Ovary (tissue), 9 donors: ENCODE data around the gene TENT4A. TPM values are rescaled to one million over a fixed set of nuclear protein-coding genes. Genes with fewer than 3 reads are reported as not detected.

Experiments used
- DNase-seq, 5 donors: peaks; one replicate each; pipeline ENCODE4 v3.0.0-alpha.2; 2019 to 2020
- H3K27ac ChIP-seq, 2 donors: fragments of 200-600 bp; one replicate each; pipeline versions ENCODE4 v1.5.1 to v1.8.0; 2019 to 2022
- H3K27me3 ChIP-seq: fragments of 200-600 bp; one replicate; pipeline ENCODE4 v1.8.0; 2022
- H3K36me3 ChIP-seq: fragments of 200-600 bp; sonication (generic); one replicate; pipeline ENCODE4 v1.5.1; 2019
- H3K4me1 ChIP-seq: one replicate; pipeline ENCODE4 v1.8.1; 2013; ENCODE audit warnings: mild to moderate bottlenecking, moderate library complexity; ENCODE audit not compliant: insufficient read depth
- H3K4me3 ChIP-seq: fragments of 200-600 bp; sonication (generic); one replicate; pipeline ENCODE4 v1.5.1; 2017
- H3K9me3 ChIP-seq, 2 donors: fragments of 200-600 bp in 1 of 2; sonication (generic) in 1 of 2; one replicate each; pipeline versions ENCODE4 v1.5.1 to v1.8.1; 2013 to 2019; ENCODE audit warnings: mild to moderate bottlenecking in 1 of 2, moderate library complexity in 1 of 2
- CTCF ChIP-seq, 3 donors: fragments of 450-650 bp in 2 of 3; fragments of 200-600 bp in 1 of 3; IDR thresholded peaks; one replicate each; pipeline versions ENCODE4 v1.5.1 to v1.8.0; 2016 to 2022; ENCODE audit warnings: antibody characterized with exemption in 3 of 3, mild to moderate bottlenecking in 1 of 3
- EP300 ChIP-seq: sonication (generic); formaldehyde crosslinking; IDR thresholded peaks from one replicate; pipeline ENCODE4 v1.6.1; 2017; ENCODE audit warnings: antibody characterized with exemption
- POLR2A ChIP-seq: fragments of 450-650 bp; IDR thresholded peaks from one replicate; pipeline ENCODE4 v1.6.1; 2017; ENCODE audit warnings: antibody characterized with exemption, mild to moderate bottlenecking, moderate library complexity
- WGBS, 3 donors: extraction: QIAGEN DNeasy Blood & Tissue Kit in 1 of 3; methylation state at CpG; one replicate each; pipeline versions ENCODE4 v1.1.5 to v1.1.7; 2013 to 2017; 5-methylcytosine and 5-hydroxymethylcytosine counted together
- intact Hi-C, 4 donors: fragments of 100-400 bp; cut with DNase I; formaldehyde crosslinking; loops; one replicate each; pipeline versions ENCODE4 v1.11.0 to v1.15.1; 2022 to 2023
- polyA plus RNA-seq, 2 donors: library from polyadenylated mRNA; stranded (reverse); fragments of 200-250 nt in 1 of 2; fragments of 350-450 nt in 1 of 2; fragmentation: Illumina TruSeq in 1 of 2; extraction: RNeasy Lipid Tissue Mini Kit (QIAGEN cat#74804) in 1 of 2; gene quantifications; one replicate each; pipeline ENCODE4 v1.2.3, GENCODE V29; 2013 to 2014
- total RNA-seq, 7 donors: library from RNA; depleted of rRNA in 2 of 7; stranded (reverse); fragments of >200 nt in 2 of 7; fragmentation: NEBNext Ultra II Directional in 3 of 7; extraction: Animal tissue kit (Norgen Biotek cat#: 25700) in 3 of 7; gene quantifications; one replicate each; pipeline versions ENCODE4 v1.1.0 to v1.2.4, GENCODE V29; 2016 to 2023
- donor health status: DM: no; HTN: no; CAD: no; lungs with moderate emphysema.
- donor health status: DM: no; HTN: no; CAD: no.
- donor health status: Bipolar disorder and iron deficiency.
- donor health status: DM: yes; HTN: yes; CAD: no.
- donor health status: DM: no; HTN: no; CAD: no.
- donor health status: DM: yes; HTN: yes; CAD: no.

Gene TENT4A
- total and polyA plus RNA-seq, 9 donors: 12.4 to 29.6 (median 22.9) TPM

GRCh38 chr5:6765612-6766525, 52.6 kb downstream of the TENT4A start:
- Histone ChIP-seq H3K4me3 (no peak overlapping the region), H3K9me3 (no peaks in the 10 kb centered on the region), H3K27ac (no peak overlapping the region), H3K36me3 (no peaks in the 10 kb centered on the region), H3K4me1 (peaks cover 1% of the 10 kb centered on the region), H3K27me3 (no peaks in the 10 kb centered on the region)
- intact Hi-C loops: loop anchor here in 2 of 4 donors (5.0 to 10.0 kb wide), 6 partner anchors 51 to 989 kb away; partner anchors contain the start of gene ADCY2 (in 1 of the 2)
- peak; percentile 67 to 85 (median 83) for DNase-seq
- 36 to 39% (median 37%) methylated on average over 22 of the region's 22 CpGs for WGBS, 3 donors
- no peak for TF ChIP-seq POLR2A
- TF ChIP-seq CTCF (IDR thresholded peaks at IDR 0.05): peak; percentile 72 to 80 (median 77)

GRCh38 chr5:6766604-6767093, 53.4 kb downstream of the TENT4A start:
- no peaks in the 10 kb centered on the region for H3K27me3 ChIP-seq
- no peak for TF ChIP-seq POLR2A
- no peak for TF ChIP-seq EP300
- TF ChIP-seq CTCF (IDR thresholded peaks at IDR 0.05): no peak
- H3K27ac ChIP-seq: no peak overlapping the region
- intact Hi-C loops: loop anchor here in 2 of 4 donors (5.0 to 10.0 kb wide), 6 partner anchors 51 to 988 kb away; partner anchors contain the start of gene ADCY2 (in 1 of the 2)
- 76 to 82% (median 81%) methylated on average over 11 to 12 of the region's 12 CpGs for WGBS, 3 donors
- no peak overlapping the region for H3K4me3 ChIP-seq
- no peaks in the 10 kb centered on the region for H3K9me3 ChIP-seq
- H3K36me3 ChIP-seq: no peaks in the 10 kb centered on the region
- peaks cover 1% of the 10 kb centered on the region for H3K4me1 ChIP-seq
- peak in 2 of 5 donors; percentile 45 to 49 for DNase-seq

GRCh38 chr5:6767481-6768063, 54.3 kb downstream of the TENT4A start:
- intact Hi-C loops: loop anchor here in 2 of 4 donors (5.0 to 10.0 kb wide), 6 partner anchors 50 to 987 kb away; partner anchors contain the start of gene ADCY2 (in 1 of the 2)
- no peaks in the 10 kb centered on the region for H3K36me3 ChIP-seq
- TF ChIP-seq CTCF (IDR thresholded peaks at IDR 0.05) (no peak), EP300 (no peak), POLR2A (no peak)
- H3K4me1 ChIP-seq: peaks cover 1% of the 10 kb centered on the region
- 92 to 96% (median 93%) methylated on average over 11 of the region's 11 CpGs for WGBS, 3 donors
- H3K4me3 ChIP-seq: no peak overlapping the region
- DNase-seq: no peak
- no peak overlapping the region for H3K27ac ChIP-seq
- no peaks in the 10 kb centered on the region for H3K9me3 ChIP-seq
- H3K27me3 ChIP-seq: no peaks in the 10 kb centered on the region

- Histone ChIP-seq H3K4me1 (peaks cover 1% of the 10 kb centered on the region), H3K27ac (no peak overlapping the region), H3K27me3 (no peaks in the 10 kb centered on the region), H3K36me3 (no peaks in the 10 kb centered on the region), H3K4me3 (no peak overlapping the region), H3K9me3 (no peaks in the 10 kb centered on the region)
- 85 to 93% (median 87%) methylated on average over 12 of the region's 12 CpGs for WGBS, 3 donors
- intact Hi-C loops: loop anchor here in 2 of 4 donors (5.0 to 10.0 kb wide), 6 partner anchors 49 to 986 kb away; partner anchors contain the start of gene ADCY2 (in 1 of the 2)
- TF ChIP-seq CTCF (IDR thresholded peaks at IDR 0.05) (no peak), POLR2A (no peak), EP300 (no peak)
- no peak for DNase-seq
Observed at GRCh38 chr5:6768590-6769230, 55.5 kb downstream of the TENT4A start.
